ENCODE results near the gene AIG1. TPM values are rescaled to one million over a fixed set of nuclear protein-coding genes. Genes with fewer than 3 reads are reported as not detected.

Gene AIG1
- total RNA-seq, 2 donors from 2014 or later: 15.6 to 27.0 TPM

DNA sequence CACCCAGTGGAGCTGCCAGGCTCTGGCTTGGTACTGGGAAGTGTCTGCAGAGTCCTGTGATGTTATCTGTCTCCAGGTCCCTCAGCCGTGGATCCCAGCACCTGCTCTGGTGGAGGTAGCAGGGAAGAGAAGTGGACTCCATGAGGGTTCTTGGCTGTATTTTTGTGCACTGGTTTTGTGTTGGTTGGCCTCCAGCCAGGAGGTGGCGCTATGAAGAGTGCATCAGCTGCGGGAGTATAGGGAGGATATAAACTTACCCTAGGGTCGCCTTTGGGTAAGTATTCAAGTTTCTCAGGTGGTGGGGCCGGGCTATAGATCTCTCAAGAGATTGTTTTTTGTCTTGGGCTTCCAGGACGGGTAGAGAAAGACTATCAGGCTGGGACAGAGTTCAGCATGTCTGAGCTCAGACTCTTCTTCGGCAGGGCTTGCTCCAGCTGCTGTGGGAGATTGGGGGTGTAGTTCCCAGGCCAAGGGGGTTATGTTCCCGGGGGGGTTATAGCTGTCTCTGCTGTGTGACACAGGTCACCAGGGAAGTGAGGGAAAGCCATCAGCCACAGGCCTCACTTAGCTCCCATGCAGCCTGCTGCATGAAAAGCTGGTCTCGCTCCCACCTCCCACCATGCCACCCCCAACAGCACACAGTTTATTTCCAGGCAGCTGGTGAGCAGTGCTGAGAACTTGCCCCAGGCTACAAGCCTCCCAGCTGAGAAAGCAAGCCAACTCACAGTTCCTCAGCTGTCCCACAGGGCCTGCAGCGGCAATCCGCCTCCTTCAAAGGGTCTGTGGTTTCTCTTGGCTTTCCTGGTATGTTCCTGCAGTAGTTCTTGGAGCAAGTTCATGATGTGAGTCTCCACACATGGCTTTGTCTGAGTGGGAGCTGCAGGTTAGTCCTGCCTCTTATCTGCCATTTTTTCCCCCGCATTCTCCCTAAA is 115.7 kb downstream of the AIG1 start:
- intact Hi-C loops (cut with DNase I, micrococcal nuclease): no loop called here
- DNase-seq (no peak), ATAC-seq (no peak)

DNA sequence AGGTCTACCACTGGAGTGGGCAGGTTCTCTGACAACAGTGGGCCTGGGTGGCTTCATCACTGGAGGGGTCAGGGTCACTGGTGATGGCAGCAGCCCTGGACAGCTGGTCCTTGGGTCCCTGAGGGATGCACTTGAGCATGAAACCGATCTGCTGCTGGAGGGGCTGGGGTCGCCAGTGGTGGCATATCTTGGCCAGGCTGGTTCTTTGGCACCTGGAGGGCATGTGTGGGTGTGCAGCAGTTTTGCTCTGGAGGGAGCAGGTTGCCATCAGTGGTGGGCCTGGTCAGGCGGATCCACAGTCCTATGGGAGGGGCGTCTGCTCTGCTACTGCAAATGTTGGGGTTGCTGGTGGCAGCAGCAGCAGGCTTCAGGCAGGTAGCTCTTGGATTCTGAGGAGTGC is 117.0 kb downstream of the AIG1 start:
- intact Hi-C loops (cut with DNase I, micrococcal nuclease): no loop called here
- ATAC-seq (no peak), DNase-seq (no peak)

DNA sequence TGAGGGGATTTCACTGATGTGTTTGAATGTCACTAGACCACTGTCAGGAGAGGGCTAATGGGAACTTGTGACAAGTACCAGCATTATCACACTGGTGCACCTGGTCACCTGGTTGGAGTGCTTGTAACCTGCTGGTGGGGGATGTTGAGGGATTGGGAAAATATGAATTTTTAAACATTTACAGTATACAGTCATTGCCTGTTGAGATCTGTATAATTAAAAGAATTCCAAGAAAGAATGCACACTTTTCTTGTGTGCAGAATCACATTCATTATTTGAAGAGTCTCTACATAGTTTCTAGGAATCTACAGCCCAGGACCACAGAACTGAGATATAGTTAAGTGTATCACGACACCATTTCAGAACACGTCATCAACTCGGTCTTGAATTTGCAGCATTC is 118.4 kb downstream of the AIG1 start:
- intact Hi-C loops (cut with DNase I, micrococcal nuclease): no loop called here
- DNase-seq (no peak), ATAC-seq (no peak)

DNA sequence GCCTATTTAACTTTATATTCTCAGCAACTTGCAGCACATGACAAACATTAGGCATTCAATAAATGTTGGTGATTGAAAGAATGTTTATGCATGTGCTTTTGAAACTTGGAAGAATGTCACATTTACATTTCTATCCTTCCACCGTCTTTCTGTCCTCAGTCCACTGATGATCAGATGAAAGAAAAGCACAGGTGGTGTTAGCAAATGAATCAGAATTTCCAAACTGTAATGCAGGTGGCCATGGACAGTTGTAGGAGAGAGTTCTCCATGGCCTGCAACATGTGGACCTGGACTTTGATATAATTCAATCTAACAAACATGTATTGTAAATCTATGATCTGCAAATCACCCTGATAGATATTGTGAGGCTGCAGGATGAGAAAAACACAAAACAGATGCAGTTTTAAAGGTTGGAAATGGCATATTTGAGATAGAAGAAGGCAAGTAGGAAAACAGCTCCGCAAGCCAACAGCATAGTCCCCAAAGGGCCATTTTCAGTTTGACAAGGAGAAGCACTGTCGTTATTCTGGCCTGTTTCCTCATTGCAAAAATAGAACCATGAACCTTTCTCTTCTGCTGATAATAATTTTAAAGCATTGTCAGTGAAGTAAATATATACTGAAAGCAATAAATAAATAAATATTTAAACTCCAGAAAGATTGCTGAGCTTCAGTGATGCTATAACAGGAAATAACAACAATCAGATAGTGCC is 119.4 kb downstream of the AIG1 start:
- DNase-seq: no peak
- intact Hi-C loops (cut with DNase I, micrococcal nuclease): no loop called here
- no peak for ATAC-seq

DNA sequence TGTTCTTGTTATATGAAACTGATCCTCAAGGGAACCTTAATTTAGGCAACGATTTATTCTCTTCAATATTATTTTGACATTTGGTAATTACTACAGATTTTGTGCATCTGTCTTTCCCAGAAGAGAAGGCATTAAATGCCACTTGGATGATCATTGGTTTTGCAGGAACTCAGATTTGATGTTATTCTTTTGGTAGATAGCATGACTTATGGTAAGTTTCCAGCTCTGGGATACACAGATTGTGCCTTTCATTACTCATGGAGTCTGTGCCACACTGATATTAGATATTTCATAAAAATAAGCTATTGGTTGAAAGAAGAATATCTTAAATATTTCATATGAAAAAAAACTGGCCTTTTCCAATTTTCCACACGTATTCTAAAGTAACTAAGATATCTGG is 120.1 kb downstream of the AIG1 start:
- intact Hi-C loops (cut with DNase I, micrococcal nuclease): no loop called here
- ATAC-seq (no peak), DNase-seq (no peak)

DNA sequence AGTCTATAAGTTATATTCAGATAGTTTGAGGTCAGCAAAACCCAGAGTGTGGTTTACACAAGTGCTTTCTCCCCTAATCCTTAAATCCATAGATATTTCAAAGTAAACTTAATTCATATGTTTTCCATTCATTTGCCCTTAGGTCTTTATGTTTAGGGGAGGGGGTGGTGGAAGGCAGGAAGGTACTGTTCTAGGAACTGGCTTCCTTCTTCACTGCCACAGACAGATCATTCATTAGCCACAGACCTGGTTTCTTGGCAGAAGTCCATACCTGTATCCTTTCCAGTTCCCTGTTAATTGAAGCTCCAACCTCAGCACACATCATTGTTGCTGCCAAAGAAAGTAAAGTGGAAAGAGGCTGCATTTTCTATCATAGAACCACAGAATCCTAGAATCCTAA is 123.0 kb downstream of the AIG1 start:
- ATAC-seq: no peak
- intact Hi-C loops (cut with DNase I, micrococcal nuclease): no loop called here
- no peak for DNase-seq

DNA sequence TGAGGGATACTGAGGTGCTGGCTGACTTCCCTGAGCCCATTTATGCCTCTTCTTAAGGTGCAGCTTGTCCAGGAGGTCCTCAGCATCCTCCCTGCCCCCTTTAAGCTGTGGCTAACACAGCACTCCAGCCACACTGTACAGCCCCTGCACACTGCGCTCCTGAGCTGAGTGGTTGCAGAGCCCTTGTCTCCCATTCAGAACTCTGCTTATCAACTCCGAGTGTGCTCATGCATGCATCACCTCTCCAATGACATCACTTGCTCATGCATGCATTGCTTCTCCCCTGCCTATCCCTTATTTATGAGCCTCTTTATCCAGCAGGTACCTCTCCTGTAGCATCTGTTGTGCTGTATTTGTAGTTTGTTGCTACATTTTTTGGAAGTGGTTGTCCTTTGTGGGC is 124.6 kb downstream of the AIG1 start:
- ATAC-seq (no peak), DNase-seq (no peak)
- intact Hi-C loops (cut with DNase I, micrococcal nuclease): no loop called here

DNA sequence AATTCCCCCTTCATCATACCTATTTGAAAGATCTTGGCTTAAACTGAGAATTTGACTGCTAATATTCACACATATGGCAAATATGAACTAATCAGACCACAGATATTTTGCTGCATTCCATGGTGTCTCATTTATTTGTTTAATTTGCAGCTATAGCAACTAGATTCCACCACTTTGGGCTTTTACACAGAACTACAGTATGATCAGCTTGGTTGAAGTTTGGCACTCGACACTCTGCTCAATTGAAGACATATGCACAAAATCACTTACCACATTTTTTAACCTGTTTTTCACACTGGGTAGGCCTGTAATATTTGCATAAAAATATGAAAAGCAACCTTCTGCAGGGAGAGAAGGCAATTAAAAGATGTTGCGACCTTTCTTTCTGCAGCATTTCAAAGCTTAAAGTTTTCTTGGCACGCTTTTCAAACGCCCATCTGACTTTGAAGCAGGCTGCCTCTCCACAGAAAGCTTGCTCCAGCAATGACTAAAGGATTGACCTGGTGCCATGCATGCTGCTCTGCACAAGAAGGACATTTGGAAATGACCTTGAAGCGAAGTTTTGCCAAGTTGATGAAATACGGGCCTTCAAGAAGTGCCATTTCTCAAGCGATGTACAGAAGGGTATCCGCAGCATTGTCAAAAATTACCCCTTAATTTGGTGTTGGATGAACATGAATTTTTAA is 126.7 kb downstream of the AIG1 start:
- intact Hi-C loops (cut with DNase I, micrococcal nuclease): no loop called here
- DNase-seq: no peak

DNA sequence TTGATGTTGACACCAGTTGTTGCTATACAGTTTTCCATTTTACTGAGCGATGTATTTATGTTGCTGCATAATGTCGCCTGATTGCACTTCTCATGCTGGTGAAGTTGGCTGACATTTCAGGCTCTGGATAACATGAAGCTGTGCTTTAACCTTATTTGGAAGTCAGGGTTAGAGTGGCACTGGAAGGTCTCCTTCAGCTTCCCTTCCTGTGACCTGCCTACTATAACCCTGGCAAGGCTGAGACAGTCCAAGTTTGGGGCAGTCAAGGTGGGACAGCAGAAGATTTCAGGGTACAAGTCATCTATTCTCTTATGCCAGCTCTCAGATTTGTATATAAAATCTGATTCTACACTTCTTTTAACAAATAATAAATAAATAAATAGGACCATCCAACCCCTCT is 127.6 kb downstream of the AIG1 start:
- ATAC-seq: no peak
- intact Hi-C loops (cut with DNase I, micrococcal nuclease): no loop called here
- no peak for DNase-seq

More for the DNA sequence above, 126.7 kb downstream of the AIG1 start:
- no peak for ATAC-seq

DNA sequence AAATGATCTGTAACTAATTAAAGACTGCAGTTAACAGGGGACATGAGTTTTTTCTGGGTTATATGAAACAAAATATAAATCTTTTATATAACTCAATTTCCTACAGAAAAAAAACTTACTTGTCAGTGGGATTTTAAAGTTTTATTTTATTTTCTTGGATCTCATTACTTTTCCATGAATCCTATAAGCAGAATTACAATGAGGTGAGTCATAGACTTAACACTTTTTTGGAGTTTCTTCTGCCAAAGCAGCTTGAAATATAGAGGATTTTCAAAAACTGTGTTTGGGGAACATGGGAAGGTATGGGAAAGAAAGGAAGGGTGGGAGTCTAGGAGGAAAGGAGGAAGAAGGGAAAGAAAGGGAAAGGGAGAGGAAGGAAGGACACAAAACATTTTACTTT is 130.7 kb downstream of the AIG1 start:
- ATAC-seq (no peak), DNase-seq (no peak)
- intact Hi-C loops (cut with DNase I, micrococcal nuclease): no loop called here

DNA sequence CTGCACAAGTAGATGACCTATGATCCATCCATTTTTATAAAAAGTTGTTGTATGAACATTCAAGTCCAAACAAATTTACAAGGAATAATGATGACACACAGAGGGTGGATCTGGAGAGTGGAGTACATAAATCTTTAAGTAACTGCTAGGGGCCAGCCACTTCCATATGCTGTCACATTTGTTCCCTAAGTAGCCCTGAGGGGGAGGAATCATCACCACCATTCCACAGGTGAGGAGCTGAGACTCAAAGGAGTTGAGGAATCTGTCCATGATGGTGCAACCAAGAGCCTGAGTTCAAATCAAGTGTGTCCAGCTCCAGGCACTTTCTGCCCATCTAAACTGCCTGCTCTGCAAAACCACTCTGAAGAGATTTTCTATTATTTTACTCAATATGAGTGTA is 132.1 kb downstream of the AIG1 start:
- DNase-seq: no peak
- intact Hi-C loops (cut with DNase I, micrococcal nuclease): no loop called here

DNA sequence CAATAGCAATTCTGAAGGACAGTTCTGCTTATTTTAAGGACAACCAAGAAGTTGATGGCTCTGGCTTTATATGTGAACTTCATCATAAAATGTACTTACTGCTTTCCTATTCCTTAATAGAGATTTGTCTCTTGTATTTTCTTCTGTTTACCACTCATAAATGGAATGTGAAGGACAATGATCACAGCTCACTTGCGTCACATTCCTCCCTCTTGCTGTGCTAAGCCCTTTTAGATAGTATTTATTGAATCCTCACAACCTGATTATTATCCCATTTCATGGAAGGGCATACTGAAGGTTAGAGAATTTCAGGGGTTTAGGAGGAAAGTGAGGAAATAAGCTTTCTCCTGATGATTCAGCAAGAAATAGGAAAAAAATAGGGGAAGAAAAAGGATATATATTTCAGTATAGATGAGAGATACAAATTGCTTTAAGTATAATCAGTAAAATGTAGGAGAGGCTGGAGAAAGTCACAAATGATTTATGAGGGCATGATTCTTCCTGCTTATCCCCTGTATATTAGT is 132.9 kb downstream of the AIG1 start:
- DNase-seq (no peak), ATAC-seq (no peak)
- intact Hi-C loops (cut with DNase I, micrococcal nuclease): no loop called here

More for the DNA sequence above, 132.1 kb downstream of the AIG1 start:
- ATAC-seq: no peak

DNA sequence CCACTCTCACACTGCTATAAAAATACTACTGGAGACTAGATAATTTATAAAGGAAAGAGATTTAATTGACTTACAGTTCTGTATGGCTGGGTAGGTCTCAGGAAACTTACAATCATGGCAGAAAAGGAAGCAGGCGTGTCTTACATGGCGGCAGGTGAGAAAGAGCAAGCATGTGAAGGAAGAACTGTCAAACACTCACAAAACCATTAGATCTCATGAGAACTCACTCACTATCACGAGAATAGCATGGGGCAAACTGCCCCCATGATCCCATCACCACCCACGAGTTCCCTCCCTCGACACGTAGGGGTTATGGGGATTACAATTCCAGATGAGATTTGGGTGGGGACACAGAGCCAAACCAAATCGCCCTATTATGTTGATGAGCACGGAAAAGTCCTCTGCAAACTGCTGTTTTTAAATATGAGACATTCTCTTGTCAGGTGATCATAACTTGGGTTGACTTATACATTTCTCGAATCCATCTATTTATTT is 133.5 kb downstream of the AIG1 start:
- ATAC-seq (no peak), DNase-seq (no peak)
- intact Hi-C loops (cut with DNase I, micrococcal nuclease): no loop called here

DNA sequence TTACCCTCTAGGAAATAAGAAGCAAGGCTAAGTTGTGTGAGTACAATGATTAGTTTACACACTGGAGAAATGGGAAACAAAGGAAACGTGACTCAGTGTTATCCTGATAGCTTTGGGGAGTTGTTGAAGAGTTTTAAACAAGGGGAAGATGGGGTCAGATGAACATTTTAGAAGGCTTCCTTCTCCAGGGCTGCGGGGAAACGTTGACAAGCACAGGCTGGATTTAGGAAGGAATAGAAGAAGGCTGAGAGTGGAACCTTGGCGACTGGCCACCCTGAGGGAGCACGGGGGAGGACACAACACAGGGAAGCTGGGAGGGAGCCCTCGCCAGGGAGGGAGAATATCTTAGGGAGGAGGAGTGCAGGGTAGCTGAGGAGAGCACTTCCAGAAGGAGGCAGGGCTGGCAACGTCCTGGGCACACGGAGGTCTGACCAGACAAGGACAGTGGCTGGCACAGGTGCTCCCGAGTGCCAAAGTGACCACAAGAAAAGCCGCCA is 134.7 kb downstream of the AIG1 start:
- intact Hi-C loops (cut with DNase I, micrococcal nuclease): no loop called here
- ATAC-seq: no peak
- DNase-seq: no peak

DNA sequence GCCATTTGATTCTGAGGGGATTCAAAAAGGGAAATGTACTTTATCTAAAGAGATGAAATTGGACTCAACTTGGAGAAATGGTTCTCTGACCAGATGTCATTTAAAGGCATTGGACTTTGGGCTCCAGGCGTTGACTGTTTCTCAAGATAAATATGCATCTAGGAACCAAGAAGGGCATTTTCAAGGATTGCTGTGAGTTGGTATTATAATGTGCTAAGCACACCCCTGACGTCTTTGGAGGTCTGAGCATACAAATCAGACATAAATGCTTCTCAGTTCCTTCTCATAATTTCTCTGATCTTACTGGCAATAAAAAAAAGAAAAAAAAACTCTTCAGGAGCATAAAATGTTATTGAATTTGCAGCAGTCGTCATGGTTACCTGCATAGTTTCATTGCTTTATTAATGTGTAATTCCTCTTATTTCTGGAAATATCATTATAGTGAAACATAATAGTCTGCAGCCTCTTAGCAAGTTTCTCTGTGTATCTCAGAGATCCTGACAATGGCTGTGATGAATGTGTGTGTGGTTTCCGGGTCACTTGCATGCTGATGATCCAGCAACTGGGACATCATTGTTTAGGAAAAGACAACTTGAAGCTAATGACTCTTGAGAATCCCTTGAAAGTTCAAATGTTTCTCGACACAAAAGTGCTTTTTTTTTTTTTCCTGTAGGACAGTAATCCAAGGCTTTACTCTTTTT is 136.0 kb downstream of the AIG1 start:
- intact Hi-C loops (cut with DNase I, micrococcal nuclease): no loop called here
- peak; percentile 36 for ATAC-seq
- DNase-seq: no peak

DNA sequence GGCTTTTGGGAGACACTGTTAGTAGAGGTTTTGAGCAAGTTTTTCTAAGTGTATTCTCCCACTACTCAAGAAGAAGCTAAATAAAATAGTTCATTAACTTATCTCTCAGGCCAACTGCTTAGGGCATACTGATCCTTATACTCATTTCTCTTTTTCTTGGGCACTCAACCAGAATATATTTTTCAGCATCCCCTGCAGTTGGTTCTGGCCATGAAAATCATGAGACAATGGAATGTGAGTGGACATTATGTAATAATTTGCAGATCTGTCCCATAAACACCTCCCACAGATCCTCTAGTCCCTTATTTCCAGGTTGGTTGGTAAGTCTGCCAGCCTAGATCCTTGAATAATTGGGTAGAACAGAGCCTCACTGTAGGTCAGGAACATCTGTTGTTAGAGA is 136.7 kb downstream of the AIG1 start:
- ATAC-seq (no peak), DNase-seq (no peak)
- intact Hi-C loops (cut with DNase I, micrococcal nuclease): no loop called here

DNA sequence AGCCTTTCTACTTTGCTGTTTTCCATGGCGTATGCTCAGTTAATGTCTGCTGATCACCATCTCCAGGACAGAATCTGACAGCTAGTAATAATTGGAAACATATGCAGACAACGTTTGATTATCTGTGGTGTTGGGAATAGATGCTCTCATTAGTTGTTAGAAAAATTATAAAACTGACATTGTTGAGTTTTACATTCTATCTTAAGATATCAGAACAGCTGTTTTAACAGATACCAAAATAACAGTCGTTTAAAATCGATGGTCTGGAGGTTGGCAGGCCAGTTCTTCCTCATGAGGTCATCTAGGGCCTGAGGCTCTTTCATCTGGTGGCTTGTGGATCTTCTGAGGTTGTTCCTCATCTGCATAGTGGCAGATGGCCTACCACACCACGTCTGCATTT is 137.6 kb downstream of the AIG1 start:
- no peak for ATAC-seq
- intact Hi-C loops (cut with DNase I, micrococcal nuclease): no loop called here
- DNase-seq: no peak

DNA sequence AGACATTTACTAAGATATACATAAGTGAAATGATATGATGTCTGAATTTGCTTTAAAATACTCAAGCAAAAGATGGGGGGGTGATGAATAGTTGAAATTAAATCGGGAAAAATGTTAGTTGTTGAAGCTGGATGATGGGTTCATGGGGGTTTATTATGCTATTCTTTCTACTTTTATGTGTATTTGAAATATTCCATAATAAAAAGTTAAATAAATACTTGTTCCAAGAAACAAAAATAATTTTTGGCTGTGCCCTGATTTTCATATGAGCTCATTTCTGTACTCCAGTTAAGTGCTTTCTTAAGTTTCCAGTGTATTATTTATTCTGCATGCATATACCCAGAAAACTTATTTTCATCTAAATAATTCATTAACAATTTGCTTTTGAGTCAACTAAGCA is 138.6 kb downstream of the AIG1 start:
- ATAC-seq: no peak
- intact Hi-C loops (cut with DNase I, micrococcal nuclease): no loop called here
- DNase-seq: no peak
